Jurkat, Clone E6-1 (cell line): Measurements from ENCODE around the gene OCSTAMP.

Experiments used
- DNase-seq: peaks from one replicate; pipeline ENCODE4 v3.0.0-alpha.2; 2011; ENCODE audit warnings: low read depth, low spot score
- H3K4me3 ChIP-seq: 2 replicates; pipeline ENCODE4 v1.5.1; 2011; ENCODE audit warnings: mild to moderate bottlenecking, low read length, control low read depth, moderate library complexity

Gene OCSTAMP

GRCh38 chr20:46575937-46576461 is 25.5 kb upstream of the OCSTAMP start:
- DNase-seq = no peak
- no peak overlapping the region for H3K4me3 ChIP-seq

GRCh38 chr20:46575394-46575793 is 24.9 kb upstream of the OCSTAMP start:
- no peak overlapping the region for H3K4me3 ChIP-seq
- DNase-seq = no peak

- no peak for DNase-seq
- H3K4me3 ChIP-seq = no peak overlapping the region
These were observed 23.5 kb upstream of the OCSTAMP start for GRCh38 chr20:46573788-46574584.

DNA sequence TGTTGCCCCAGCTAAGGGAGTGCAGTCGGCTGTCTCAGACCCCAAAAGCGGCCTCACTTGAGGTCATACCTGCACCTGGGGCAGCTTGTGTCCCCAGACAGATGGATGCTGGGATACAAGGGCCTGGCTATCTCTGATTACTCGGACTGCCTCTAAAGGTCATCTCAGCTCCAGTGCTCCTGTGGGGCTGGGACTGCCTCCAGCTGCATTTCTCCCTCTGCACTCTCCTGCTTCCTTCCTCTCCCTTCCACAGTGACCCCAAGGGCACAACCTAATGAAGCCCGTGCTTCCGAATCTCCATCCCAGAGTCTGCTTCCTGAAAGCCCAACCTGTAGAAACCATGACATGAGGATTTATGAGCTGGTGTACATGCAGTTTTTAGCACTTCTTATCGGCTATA is 22.8 kb upstream of the OCSTAMP start:
- H3K4me3 ChIP-seq = no peak overlapping the region
- no peak for DNase-seq

DNA sequence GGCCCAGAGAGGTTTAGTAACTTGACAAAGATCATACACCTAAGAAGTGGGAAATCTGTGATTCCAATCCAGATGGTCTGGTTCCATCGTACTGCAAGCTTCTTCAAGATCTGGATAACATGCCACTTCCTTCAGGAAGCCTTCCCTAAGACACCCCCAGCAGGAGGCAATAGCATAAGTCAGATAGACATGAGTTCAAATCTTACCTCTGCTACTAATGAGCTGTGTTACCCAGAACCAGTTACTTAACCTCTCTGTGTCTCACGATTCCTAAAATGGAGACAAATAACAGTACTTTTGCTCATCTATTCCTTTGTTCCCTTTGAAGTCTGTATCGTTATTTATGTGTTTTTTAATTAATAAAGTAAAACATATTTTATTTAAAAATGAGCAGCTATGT is 22.3 kb upstream of the OCSTAMP start:
- DNase-seq = no peak
- no peak overlapping the region for H3K4me3 ChIP-seq

GRCh38 chr20:46572153-46572552 is 21.7 kb upstream of the OCSTAMP start:
- no peak for DNase-seq

DNA sequence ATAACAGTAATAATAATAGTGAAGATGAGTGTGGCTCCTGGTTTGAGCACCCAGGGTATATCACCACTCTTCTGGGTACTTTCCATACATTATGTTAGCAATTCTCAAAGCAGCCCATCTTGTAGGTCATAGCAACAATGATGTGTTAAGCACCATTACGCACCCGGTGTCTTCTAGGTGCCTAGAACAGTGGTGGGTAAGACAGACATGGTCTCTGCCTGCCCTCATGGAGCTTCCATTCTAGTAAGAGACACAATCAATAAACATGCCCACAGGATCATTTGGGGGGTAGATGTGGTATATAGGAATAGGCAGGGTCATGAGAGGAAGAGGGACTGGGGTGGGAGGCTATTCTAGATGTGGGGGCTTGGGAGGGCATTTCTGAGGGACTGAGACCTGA is 21.0 kb upstream of the OCSTAMP start:
- no peak for DNase-seq
- no peak overlapping the region for H3K4me3 ChIP-seq

More at GRCh38 chr20:46572153-46572552, 21.7 kb upstream of the OCSTAMP start:
- H3K4me3 ChIP-seq = no peak overlapping the region

GRCh38 chr20:46570956-46571355 is 20.5 kb upstream of the OCSTAMP start:
- no peak for DNase-seq
- H3K4me3 ChIP-seq = no peak overlapping the region

DNA sequence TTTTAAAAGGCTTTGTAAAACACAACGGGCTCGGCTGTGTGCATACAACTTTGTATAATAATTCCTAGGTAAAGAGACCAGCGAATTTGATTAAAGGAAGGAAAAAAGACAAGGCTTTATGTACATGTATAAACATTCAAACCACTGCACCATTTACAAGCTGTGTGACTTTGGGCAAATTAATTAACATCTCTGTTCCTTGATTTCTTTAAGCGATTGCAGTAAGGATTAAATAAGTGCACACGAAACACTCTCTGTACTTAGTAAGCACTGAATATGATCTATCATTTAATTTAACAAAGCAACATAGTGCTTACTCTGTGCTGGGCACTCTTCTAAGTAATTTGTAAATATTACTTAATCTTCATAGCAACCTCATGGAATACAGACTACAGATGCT is 19.5 kb upstream of the OCSTAMP start:
- no peak for DNase-seq
- H3K4me3 ChIP-seq = no peak overlapping the region

- H3K4me3 ChIP-seq = no peak overlapping the region
- DNase-seq = no peak
These were observed 18.2 kb upstream of the OCSTAMP start for GRCh38 chr20:46568570-46569129.

DNA sequence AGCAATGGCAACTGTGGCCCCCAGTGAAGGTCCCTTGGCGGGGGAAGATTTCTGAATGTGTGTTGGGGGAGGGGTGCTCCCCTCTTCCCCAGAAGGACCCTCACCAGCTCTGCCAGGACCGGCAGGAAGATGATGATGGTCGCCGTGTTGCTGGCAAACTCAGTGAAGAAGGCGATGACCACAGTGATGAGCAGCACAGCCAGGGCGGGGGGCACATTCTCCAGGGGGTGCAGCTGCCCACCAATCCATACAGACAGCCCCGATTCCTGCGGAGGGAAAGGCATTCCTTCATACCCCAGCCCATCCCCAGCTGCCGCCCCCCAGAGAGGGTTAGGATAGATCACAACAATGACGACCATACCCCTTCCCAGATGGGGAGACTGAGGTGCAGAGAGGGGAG is 15.7 kb upstream of the OCSTAMP start:
- no peak overlapping the region for H3K4me3 ChIP-seq
- no peak for DNase-seq

- H3K4me3 ChIP-seq = no peak overlapping the region
- no peak for DNase-seq
These were observed 13.9 kb upstream of the OCSTAMP start for GRCh38 chr20:46564241-46564957.

DNA sequence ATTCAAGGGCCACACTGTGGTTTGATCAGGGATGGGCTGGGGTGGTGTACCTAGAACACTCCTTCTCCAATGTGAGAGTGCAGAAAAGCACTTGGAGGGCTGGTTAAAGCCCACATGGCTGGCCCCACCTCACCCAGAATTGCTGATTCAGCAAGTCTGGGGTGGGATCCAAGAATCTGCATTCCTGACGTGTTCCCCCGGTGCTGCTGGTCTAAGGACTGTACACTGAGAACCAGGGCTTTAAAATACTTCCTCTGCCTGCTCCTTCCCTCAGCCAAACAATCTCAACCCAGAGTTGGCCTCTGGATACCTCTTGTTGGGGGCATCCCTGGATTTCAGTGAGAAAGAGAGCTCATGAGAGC is 13.4 kb upstream of the OCSTAMP start:
- no peak overlapping the region for H3K4me3 ChIP-seq
- no peak for DNase-seq

DNA sequence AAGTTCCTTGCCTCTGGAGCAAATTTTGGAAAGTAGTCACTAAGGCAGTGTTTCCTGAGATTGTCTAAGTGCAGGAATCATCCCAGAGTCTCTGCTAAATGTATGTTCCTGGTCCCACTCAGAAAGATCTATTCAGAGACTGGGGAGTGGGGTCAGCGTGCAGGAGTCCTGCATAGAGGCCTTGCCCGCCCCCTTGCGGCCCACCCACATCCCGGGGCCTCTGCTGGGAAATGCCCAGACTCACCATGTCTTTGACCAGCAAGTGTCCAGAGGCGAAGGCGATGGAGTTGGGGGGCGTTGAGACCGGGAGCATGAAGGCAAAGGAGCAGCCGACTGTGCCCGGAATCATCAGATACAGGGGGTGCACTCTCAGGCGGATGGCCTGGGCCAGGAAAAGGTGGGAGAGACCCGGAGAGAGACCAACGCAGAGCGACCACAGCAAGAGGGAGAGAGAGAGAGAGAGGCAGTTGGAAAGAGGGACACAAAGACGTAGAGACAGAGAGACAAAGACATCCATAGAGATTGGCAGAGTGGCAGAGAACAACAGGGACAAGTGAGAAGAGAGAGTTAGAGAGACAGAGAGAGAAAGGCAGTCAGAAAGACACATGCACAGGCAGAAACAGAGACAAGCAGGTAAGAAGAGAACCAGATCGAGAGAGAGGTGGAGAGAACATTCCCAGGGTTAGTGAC is 12.9 kb upstream of the OCSTAMP start:
- no peak overlapping the region for H3K4me3 ChIP-seq
- no peak for DNase-seq

DNA sequence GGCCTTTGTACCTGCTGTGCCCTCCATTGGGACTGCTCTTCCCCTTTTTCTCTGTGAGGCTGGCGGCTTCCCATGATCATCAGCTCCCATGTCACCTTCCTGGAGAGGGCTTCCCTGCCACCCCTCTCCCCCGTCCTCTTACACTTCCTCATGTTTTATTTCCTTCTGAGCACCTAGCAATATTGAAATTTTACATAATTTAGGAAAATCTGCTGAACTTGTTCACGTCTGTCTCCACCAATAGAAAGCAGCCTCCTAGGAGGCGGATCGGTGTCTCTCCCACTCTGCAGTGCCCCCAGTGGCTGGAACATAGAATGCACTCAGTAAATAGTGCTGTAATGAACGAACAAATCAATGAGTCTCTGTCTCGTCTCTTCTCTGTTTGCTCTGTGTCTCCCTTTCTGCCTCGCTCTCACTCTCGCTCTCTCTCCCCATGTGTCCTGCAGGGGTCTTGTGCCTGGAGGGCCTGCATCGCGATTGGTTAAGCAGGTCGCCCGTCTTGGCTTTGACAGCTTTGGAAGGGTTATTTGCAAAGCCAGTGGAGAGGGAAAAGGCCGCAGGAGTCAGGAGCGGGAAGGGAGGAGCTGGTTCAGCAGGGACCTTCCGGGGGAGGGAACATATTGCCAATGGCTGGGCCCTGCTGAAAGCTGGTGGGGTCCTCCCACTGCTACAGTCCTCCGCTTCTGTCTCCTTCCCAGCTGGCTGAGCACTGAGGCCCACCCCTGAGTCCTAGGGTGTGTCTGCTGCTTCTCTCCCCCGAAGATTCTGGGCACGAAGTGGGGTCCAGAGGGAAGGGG is 12.1 kb upstream of the OCSTAMP start:
- peak overlapping the region; percentile 20; the same call in 1 of the 2 replicates for H3K4me3 ChIP-seq
- peak; percentile 61 for DNase-seq

- peak overlapping the region; percentile 20; the same call in 1 of the 2 replicates for H3K4me3 ChIP-seq
- no peak for DNase-seq
These were observed 11.5 kb upstream of the OCSTAMP start for GRCh38 chr20:46562009-46562372.

DNA sequence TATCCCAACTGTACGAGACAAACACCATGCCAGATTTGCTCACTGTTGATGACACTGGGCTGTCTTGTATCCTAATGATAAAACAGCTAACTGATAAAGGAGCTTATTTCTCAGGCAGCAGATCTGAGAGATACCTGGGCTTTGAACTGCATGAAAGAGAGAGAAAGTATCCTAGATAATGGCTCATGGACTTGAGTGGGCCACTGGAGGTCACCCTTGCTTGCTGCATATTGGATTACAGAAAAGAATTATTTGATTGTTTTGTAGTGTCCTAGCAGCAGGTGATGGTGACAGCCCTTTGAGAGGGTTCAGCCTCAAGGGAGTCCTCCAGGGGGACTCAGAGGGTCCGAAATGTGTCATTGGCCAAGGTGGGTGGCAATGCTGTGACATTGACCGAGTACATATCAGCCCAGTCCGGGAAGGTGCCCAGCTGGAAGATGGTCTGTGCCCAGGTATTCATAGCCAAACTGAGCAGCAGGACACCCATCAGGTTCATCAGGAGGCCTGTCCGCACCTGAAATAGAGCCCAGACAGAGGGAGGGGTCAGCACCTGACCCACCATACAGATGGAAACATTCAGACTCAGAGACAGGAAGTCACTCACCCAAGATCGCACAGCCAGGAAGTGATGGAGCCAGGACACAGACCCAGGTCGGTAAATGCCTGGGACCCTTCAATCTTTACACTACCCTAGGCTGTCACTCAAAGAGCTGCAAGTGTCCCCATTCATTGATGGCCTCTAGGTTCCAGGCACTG is 9.4 kb upstream of the OCSTAMP start:
- H3K4me3 ChIP-seq = no peak overlapping the region
- DNase-seq = no peak

GRCh38 chr20:46559001-46559400 is 8.5 kb upstream of the OCSTAMP start:
- no peak for DNase-seq
- no peak overlapping the region for H3K4me3 ChIP-seq
